Measurements from ENCODE around the gene DIMT1.

The DIMT1 gene

DNA sequence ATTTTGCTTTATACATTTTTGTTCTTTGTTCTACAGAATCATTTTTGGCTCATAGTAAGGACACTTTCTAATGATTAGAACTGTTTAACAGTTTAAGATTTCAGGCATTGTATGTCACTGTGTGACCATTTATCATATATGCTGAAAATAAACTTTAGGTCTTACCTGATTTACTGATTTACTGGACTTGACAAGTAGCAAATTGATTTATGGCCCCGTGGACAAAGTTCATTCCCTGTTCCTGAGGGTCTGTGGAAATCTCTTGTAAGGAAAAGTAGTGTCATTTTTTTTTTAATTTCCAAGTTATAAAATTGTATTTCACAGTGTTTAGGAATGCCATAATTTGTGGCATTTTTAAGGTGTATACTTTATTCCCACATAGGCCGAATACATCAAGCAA lies 57.0 kb downstream of the DIMT1 start:
- peaks cover 7% of the 10 kb centered on the region for H3K4me1 Mint-ChIP-seq
- H3K36me3 Mint-ChIP-seq (ENCODE audit: low read depth), result peaks cover 45% of the 10 kb centered on the region

DNA sequence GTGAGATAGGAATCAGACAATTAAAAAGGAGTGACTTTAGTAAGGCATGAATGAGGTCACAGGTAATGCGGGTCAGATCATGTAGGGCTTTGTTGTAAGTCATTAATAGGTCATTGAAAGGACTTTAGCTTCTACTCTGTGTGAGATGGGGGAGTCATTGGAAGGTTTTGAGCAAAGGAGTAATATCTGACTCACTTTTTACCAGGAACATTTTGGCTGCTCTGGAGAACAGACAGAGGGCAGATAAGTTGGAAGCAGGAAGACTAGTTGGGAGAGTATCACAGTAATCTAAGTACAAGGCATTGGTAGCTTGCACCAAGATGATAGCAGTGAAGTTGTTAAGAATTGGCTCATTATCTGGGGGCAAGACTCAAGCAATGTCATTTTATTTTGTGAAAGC lies 60.3 kb downstream of the DIMT1 start:
- Mint-ChIP-seq H3K36me3 (ENCODE audit: low read depth) (peaks cover 35% of the 10 kb centered on the region), H3K27me3 (ENCODE audit: low read depth, poor library complexity) (no peaks in the 10 kb centered on the region), H3K4me3 (no peak overlapping the region), H3K9me3 (no peaks in the 10 kb centered on the region), H3K4me1 (peaks cover 12% of the 10 kb centered on the region), H3K27ac (peak overlapping the region; percentile 8)
- TF ChIP-seq, protein P1, sequence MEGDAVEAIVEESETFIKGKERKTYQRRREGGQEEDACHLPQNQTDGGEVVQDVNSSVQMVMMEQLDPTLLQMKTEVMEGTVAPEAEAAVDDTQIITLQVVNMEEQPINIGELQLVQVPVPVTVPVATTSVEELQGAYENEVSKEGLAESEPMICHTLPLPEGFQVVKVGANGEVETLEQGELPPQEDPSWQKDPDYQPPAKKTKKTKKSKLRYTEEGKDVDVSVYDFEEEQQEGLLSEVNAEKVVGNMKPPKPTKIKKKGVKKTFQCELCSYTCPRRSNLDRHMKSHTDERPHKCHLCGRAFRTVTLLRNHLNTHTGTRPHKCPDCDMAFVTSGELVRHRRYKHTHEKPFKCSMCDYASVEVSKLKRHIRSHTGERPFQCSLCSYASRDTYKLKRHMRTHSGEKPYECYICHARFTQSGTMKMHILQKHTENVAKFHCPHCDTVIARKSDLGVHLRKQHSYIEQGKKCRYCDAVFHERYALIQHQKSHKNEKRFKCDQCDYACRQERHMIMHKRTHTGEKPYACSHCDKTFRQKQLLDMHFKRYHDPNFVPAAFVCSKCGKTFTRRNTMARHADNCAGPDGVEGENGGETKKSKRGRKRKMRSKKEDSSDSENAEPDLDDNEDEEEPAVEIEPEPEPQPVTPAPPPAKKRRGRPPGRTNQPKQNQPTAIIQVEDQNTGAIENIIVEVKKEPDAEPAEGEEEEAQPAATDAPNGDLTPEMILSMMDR (IDR thresholded peaks at IDR 0.05), result no peak
- DNase-seq, result no peak

More for the DNA sequence above, 57.0 kb downstream of the DIMT1 start:
- Mint-ChIP-seq H3K9me3 (no peaks in the 10 kb centered on the region), H3K27me3 (ENCODE audit: low read depth, poor library complexity) (no peaks in the 10 kb centered on the region), H3K4me3 (no peak overlapping the region), H3K27ac (no peak overlapping the region)
- TF ChIP-seq, protein P1 (IDR thresholded peaks at IDR 0.05), result no peak
- no peak for DNase-seq

GRCh38 chr5:62342476-62342837 lies 61.2 kb downstream of the DIMT1 start:
- Mint-ChIP-seq H3K4me3 (no peak overlapping the region), H3K27ac (no peak overlapping the region), H3K4me1 (peaks cover 12% of the 10 kb centered on the region), H3K27me3 (ENCODE audit: low read depth, poor library complexity) (no peaks in the 10 kb centered on the region), H3K36me3 (ENCODE audit: low read depth) (peaks cover 36% of the 10 kb centered on the region), H3K9me3 (no peaks in the 10 kb centered on the region)
- DNase-seq, result no peak
- TF ChIP-seq, protein P1 (IDR thresholded peaks at IDR 0.05), result no peak

DNA sequence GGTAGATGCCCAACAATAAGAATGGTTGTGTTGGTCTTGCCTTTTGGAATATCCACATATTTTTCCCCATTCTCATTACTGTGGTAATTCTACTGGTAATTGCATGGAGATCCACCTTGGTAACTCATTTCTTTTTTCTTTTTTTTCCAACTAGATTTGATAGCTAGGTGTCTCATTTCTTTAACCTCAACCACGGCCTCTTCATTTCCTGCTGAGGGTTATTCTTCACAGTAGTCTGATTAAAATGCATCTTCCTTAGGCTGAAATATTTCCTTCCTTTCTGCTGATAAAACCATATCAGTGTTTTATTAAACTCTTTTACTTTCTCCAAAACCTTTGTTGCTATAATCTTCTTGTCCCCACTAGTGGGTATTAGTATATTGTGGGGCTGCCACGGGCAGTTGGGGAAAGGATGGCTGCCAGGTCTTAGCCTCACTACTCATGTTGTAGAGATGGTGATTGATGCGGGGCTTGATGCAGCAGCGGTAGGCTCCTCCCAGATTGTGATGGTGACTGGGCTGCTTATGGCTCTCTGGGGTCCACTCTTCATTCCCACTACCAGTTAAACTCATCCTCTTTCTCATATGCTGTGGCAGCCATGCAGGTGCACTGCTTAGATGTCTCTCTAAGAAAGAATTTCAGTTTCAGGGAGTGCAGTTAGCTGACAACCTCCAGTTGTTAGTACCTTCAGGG lies 61.8 kb downstream of the DIMT1 start:
- TF ChIP-seq, protein P1 (IDR thresholded peaks at IDR 0.05), result no peak
- H3K36me3 Mint-ChIP-seq (ENCODE audit: low read depth), result peaks cover 34% of the 10 kb centered on the region
- no peak for DNase-seq
- no peaks in the 10 kb centered on the region for H3K9me3 Mint-ChIP-seq
- H3K4me1 Mint-ChIP-seq, result peaks cover 11% of the 10 kb centered on the region
- H3K27ac Mint-ChIP-seq, result peak overlapping the region; percentile 33
- no peaks in the 10 kb centered on the region for H3K27me3 Mint-ChIP-seq (ENCODE audit: low read depth, poor library complexity)
- no peak overlapping the region for H3K4me3 Mint-ChIP-seq

DNA sequence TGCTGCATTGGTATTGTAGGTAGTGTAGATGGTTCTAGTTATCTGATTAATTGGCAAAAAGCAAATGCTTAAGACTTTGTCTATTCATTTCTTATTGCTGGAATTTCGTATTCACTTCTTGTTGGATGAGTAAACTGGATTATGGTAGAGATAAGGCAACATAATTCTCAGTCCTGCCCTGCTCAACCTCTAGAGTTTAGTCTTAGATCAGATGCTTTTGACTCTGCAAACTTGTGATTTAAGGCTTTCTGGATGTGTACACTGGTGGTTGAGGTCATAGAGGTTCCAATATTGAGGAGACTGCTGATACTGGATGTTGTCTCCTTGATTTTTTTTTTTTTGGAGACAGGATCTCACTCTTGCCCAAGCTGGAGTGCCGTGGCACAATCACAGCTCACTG lies 62.7 kb downstream of the DIMT1 start:
- no peaks in the 10 kb centered on the region for H3K27me3 Mint-ChIP-seq (ENCODE audit: low read depth, poor library complexity)
- peaks cover 37% of the 10 kb centered on the region for H3K36me3 Mint-ChIP-seq (ENCODE audit: low read depth)
- H3K27ac Mint-ChIP-seq, result no peak overlapping the region
- peaks cover 9% of the 10 kb centered on the region for H3K4me1 Mint-ChIP-seq
- TF ChIP-seq, protein P1 (IDR thresholded peaks at IDR 0.05), result no peak
- DNase-seq, result no peak
- no peaks in the 10 kb centered on the region for H3K9me3 Mint-ChIP-seq
- H3K4me3 Mint-ChIP-seq, result no peak overlapping the region

- Mint-ChIP-seq H3K4me1 (peaks cover 9% of the 10 kb centered on the region), H3K4me3 (no peak overlapping the region), H3K36me3 (ENCODE audit: low read depth) (peaks cover 37% of the 10 kb centered on the region), H3K9me3 (no peaks in the 10 kb centered on the region), H3K27ac (no peak overlapping the region), H3K27me3 (ENCODE audit: low read depth, poor library complexity) (no peaks in the 10 kb centered on the region)
- TF ChIP-seq, protein P1 (IDR thresholded peaks at IDR 0.05), result no peak
- DNase-seq, result no peak
Measured at GRCh38 chr5:62340392-62340791, 63.3 kb downstream of the DIMT1 start.
